Ishikawa (cell line): ENCODE measurements around the gene LCNL1.
A peak's percentile ranks its signal among the peaks of the same experiment; 100 is the strongest.

ENCODE experiments used
- CEBPB ChIP-seq: IDR thresholded peaks from 2 replicates; pipeline ENCODE4 v1.6.1; 2012
- CREB1 ChIP-seq: IDR thresholded peaks from 2 replicates; pipeline ENCODE4 v1.6.1; 2012; ENCODE audit warnings: low read depth
- EGR1 ChIP-seq: IDR thresholded peaks from 2 replicates; pipeline ENCODE4 v1.6.1; 2012
- EP300 ChIP-seq: IDR thresholded peaks from 2 replicates; pipeline ENCODE4 v1.6.1; 2012; ENCODE audit warnings: borderline replicate concordance
- MAX ChIP-seq: IDR thresholded peaks from 2 replicates; pipeline ENCODE4 v1.6.1; 2012
- NFIC ChIP-seq: IDR thresholded peaks from 2 replicates; pipeline ENCODE4 v1.6.1; 2012
- RAD21 ChIP-seq: IDR thresholded peaks from 2 replicates; pipeline ENCODE4 v1.6.1; 2012; ENCODE audit warnings: low read depth
- REST ChIP-seq: IDR thresholded peaks from 2 replicates; pipeline ENCODE4 v1.6.1; 2012; ENCODE audit warnings: low read depth, mild to moderate bottlenecking
- TAF1 ChIP-seq: IDR thresholded peaks from 2 replicates; pipeline ENCODE4 v1.6.1; 2012; ENCODE audit warnings: low read depth, mild to moderate bottlenecking
- TEAD4 ChIP-seq: IDR thresholded peaks from 2 replicates; pipeline ENCODE4 v1.6.1; 2012
- USF1 ChIP-seq: IDR thresholded peaks from 2 replicates; pipeline ENCODE4 v1.6.1; 2012
- YY1 ChIP-seq: IDR thresholded peaks from 2 replicates; pipeline ENCODE4 v1.6.1; 2012; ENCODE audit warnings: low read depth

GRCh38 chr9:136978865-136979544 is 3.8 kb upstream of the LCNL1 start:
- TF ChIP-seq CEBPB (no peak), EGR1 (peak; percentile 52; the same call in 1 of the 2 replicates), MAX (no peak), EP300 (no peak), TEAD4 (no peak), YY1 (no peak), TAF1 (no peak), REST (no peak), NFIC (no peak), RAD21 (no peak), CREB1 (no peak), USF1 (no peak)
